Smooth muscle cell (in vitro differentiated cells): ENCODE measurements around the gene NDUFB10. TPM values are rescaled to one million over a fixed set of nuclear protein-coding genes. Genes with fewer than 3 reads are reported as not detected.

Source experiments
- DNase-seq: peaks from one replicate; lab custom pipeline; 2025; ENCODE audit not compliant: unreplicated experiment; lab: John Stamatoyannopoulos, UW
- H2AFZ ChIP-seq: fragments of 200-600 bp; sonication (generic); 2 replicates; pipeline ENCODE4 v1.6.0; 2016; ENCODE audit warnings: antibody characterized with exemption, low read depth, mild to moderate bottlenecking
- H3F3A ChIP-seq: fragments of 200-600 bp; sonication (generic); 2 replicates; pipeline ENCODE4 v1.6.0; 2017; ENCODE audit warnings: antibody characterized with exemption, low read depth
- H3K27ac ChIP-seq: fragments of 200-600 bp; sonication (generic); 2 replicates; pipeline ENCODE4 v1.5.1; 2016; ENCODE audit warnings: low read depth, mild to moderate bottlenecking
- H3K27me3 ChIP-seq: fragments of 200-600 bp; sonication (generic); 2 replicates; pipeline ENCODE4 v1.6.1; 2016; ENCODE audit warnings: low read depth, mild to moderate bottlenecking
- H3K36me3 ChIP-seq: fragments of 200-600 bp; sonication (generic); 2 replicates; pipeline ENCODE4 v1.5.1; 2016; ENCODE audit warnings: low read depth
- H3K4me1 ChIP-seq: fragments of 200-600 bp; sonication (generic); 2 replicates; pipeline ENCODE4 v1.5.1; 2016; ENCODE audit warnings: low read depth
- H3K4me2 ChIP-seq: fragments of 200-600 bp; sonication (generic); 2 replicates; pipeline ENCODE4 v1.6.0; 2016; ENCODE audit warnings: mild to moderate bottlenecking
- H3K4me3 ChIP-seq: fragments of 200-600 bp; sonication (generic); 2 replicates; pipeline ENCODE4 v1.5.1; 2016; ENCODE audit warnings: mild to moderate bottlenecking
- H3K79me2 ChIP-seq: fragments of 200-600 bp; sonication (generic); 2 replicates; pipeline ENCODE4 v1.6.0; 2016; ENCODE audit warnings: low read depth, mild to moderate bottlenecking
- H3K9ac ChIP-seq: fragments of 200-600 bp; sonication (generic); 2 replicates; pipeline ENCODE4 v1.6.0; 2016; ENCODE audit warnings: low read depth
- H3K9me3 ChIP-seq: fragments of 200-600 bp; sonication (generic); replicated peaks from 2 replicates; pipeline ENCODE4 v1.5.1; 2016; ENCODE audit warnings: low read depth
- H4K20me1 ChIP-seq: fragments of 200-600 bp; sonication (generic); 2 replicates; pipeline ENCODE4 v1.6.0; 2016; ENCODE audit warnings: low read depth
- CTCF ChIP-seq: fragments of 200-600 bp; sonication (generic); IDR thresholded peaks from 2 replicates; pipeline ENCODE4 v1.5.1; 2017; ENCODE audit warnings: borderline replicate concordance, mild to moderate bottlenecking, antibody characterized with exemption; ENCODE audit not compliant: insufficient read depth, poor library complexity, severe bottlenecking
- WGBS: methylation state at CpG from one replicate; pipeline ENCODE4 v1.1.7; 2016; ENCODE audit warnings: low lambda C conversion rate; 5-methylcytosine and 5-hydroxymethylcytosine counted together
- polyA plus RNA-seq: library from polyadenylated mRNA; unstranded; fragments of >200 nt; fragmentation: Nextera tagmentation; extraction: Ambion mirVana; gene quantifications from 2 replicates; pipeline ENCODE4 v1.2.1, GENCODE V29; 2016
- total RNA-seq: library from RNA; depleted of rRNA; stranded (reverse); fragments of >200 nt; gene quantifications from 2 replicates; pipeline ENCODE4 v1.2.3, GENCODE V29; 2014

NDUFB10 gene
- total and polyA plus RNA-seq, 2 experiments from 2014 or later: 176 to 295 TPM

- Histone ChIP-seq H2AFZ (no peak overlapping the region), H3K27ac (no peak overlapping the region), H3K79me2 (peaks cover 55% of the 10 kb centered on the region), H3K4me2 (no peak overlapping the region), H3K36me3 (no peaks in the 10 kb centered on the region), H4K20me1 (peaks cover 80% of the 10 kb centered on the region), H3K4me1 (peaks cover 15% of the 10 kb centered on the region), H3K4me3 (no peak overlapping the region), H3F3A (no peaks in the 10 kb centered on the region), H3K27me3 (no peaks in the 10 kb centered on the region), H3K9ac (no peak overlapping the region), H3K9me3 (no peaks in the 10 kb centered on the region)
- TF ChIP-seq CTCF: no peak
- WGBS: 84% methylated on average over 8 of the region's 8 CpGs
- no peak for DNase-seq
Observed at GRCh38 chr16:2003231-2003826, 44.0 kb downstream of the NDUFB10 start.

DNA sequence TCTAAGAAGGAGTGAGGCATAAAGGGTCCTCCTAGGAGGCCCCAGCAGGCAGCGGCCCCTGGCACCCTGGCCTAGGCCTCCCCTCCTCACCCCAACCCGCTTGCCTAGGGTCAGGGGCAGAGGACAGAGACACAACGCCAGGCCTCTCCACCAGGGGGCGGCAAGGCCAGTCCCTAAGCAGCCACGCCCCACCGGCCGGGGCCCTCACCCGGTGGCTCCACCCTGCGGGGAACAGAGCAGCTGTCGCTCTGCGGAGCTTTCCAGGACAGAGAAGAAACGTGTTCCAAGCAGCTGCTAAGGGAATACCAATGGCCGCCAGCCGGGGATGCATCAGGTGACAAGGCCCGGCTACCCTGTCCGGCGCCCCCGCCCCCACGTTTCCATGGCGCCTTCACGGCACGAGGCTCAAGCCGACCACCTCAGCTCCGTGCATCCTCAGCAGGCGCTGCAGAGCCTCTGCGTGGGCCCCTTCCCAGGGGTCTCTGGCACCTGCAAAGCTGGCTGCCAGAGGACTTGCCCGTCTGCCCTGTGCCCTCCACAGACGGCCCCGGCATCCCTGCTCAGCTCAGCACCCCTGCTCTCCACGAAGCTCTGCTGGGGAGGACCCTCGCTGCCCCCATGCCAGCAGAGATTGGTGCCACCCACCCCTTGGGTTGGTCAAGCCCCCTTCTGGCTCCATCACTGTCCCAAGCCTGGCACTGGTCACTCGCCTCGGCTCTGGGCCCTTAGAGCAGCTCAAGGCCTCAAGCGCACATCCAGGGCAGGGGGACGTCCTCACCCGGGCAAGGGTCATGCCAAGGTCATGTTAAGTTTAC lies 44.7 kb downstream of the NDUFB10 start:
- peaks cover 62% of the 10 kb centered on the region for H3K79me2 ChIP-seq
- H3K4me2 ChIP-seq: peak overlapping the region; percentile 77
- no peak overlapping the region for H3K9ac ChIP-seq
- 35% methylated on average over 36 of the region's 36 CpGs for WGBS
- H3K36me3 ChIP-seq: no peaks in the 10 kb centered on the region
- no peak overlapping the region for H3K27ac ChIP-seq
- no peaks in the 10 kb centered on the region for H3K9me3 ChIP-seq
- H2AFZ ChIP-seq: no peak overlapping the region
- H4K20me1 ChIP-seq: peaks cover 87% of the 10 kb centered on the region
- H3K4me1 ChIP-seq: peaks cover 19% of the 10 kb centered on the region
- no peaks in the 10 kb centered on the region for H3F3A ChIP-seq
- TF ChIP-seq CTCF: peak; percentile 92
- DNase-seq: peak; percentile 67
- H3K27me3 ChIP-seq: no peaks in the 10 kb centered on the region
- no peak overlapping the region for H3K4me3 ChIP-seq

GRCh38 chr16:2004795-2005517 lies 45.6 kb downstream of the NDUFB10 start:
- Histone ChIP-seq H3F3A (no peaks in the 10 kb centered on the region), H3K79me2 (peaks cover 66% of the 10 kb centered on the region), H3K36me3 (no peaks in the 10 kb centered on the region), H3K27ac (no peak overlapping the region), H2AFZ (no peak overlapping the region), H3K27me3 (no peaks in the 10 kb centered on the region), H3K9me3 (no peaks in the 10 kb centered on the region), H3K4me1 (peaks cover 21% of the 10 kb centered on the region), H4K20me1 (peaks cover 87% of the 10 kb centered on the region), H3K4me2 (no peak overlapping the region), H3K4me3 (no peak overlapping the region), H3K9ac (no peak overlapping the region)
- no peak for TF ChIP-seq CTCF
- no peak for DNase-seq
- 91% methylated on average over 30 of the region's 34 CpGs for WGBS
